ENCODE results near the gene MAPT. TPM values are rescaled to one million over a fixed set of nuclear protein-coding genes. Genes with fewer than 3 reads are reported as not detected.

Gene MAPT
- total RNA-seq, 3 donors from 2014 or later (not counting 1 experiment from before 2014, with no cell fraction given) = 0.14 to 1.3 (median 0.58) TPM

GRCh38 chr17:45952814-45953320 lies 58.5 kb downstream of the MAPT start:
- ATAC-seq (no peak), DNase-seq (no peak)
- intact Hi-C loops (cut with micrococcal nuclease) = no loop called here
- H3K36me3 ChIP-seq (ENCODE audit: control insufficient read depth, insufficient read depth, low read length) = no peaks in the 10 kb centered on the region
- Mint-ChIP-seq H3K4me3 (no peak overlapping the region), H3K27ac (no peak overlapping the region), H3K27me3 (ENCODE audit: low read depth in 2 of 2) (peaks cover 27 to 29% of the 10 kb centered on the region in 2 donors), H3K36me3 (no peaks in the 10 kb centered on the region), H3K9me3 (no peaks in the 10 kb centered on the region), H3K4me1 (peaks cover 7 to 12% of the 10 kb centered on the region in 2 donors)
- TF ChIP-seq CTCF (IDR thresholded peaks at IDR 0.05) = no peak
- no peak overlapping the region for H3K4me3 ChIP-seq (ENCODE audit: low read length)
- H3K27ac ChIP-seq (ENCODE audit: low read length) = no peak overlapping the region
- H3K9me3 ChIP-seq (ENCODE audit: control insufficient read depth, insufficient read depth, low read length) = no peaks in the 10 kb centered on the region
- peaks cover 8% of the 10 kb centered on the region for H3K27me3 ChIP-seq (ENCODE audit: control insufficient read depth, insufficient read depth, low read length)
- peaks cover 3% of the 10 kb centered on the region for H3K4me1 ChIP-seq (ENCODE audit: control insufficient read depth, insufficient read depth, low read length)
- WGBS (ENCODE audit: insufficient coverage) = 93% methylated on average over 6 of the region's 6 CpGs

- Histone ChIP-seq H3K4me3 (ENCODE audit: low read length) (no peak overlapping the region), H3K27ac (ENCODE audit: low read length) (no peak overlapping the region), H3K4me1 (ENCODE audit: control insufficient read depth, insufficient read depth, low read length) (peaks cover 3% of the 10 kb centered on the region), H3K36me3 (ENCODE audit: control insufficient read depth, insufficient read depth, low read length) (no peaks in the 10 kb centered on the region), H3K9me3 (ENCODE audit: control insufficient read depth, insufficient read depth, low read length) (no peaks in the 10 kb centered on the region), H3K27me3 (ENCODE audit: control insufficient read depth, insufficient read depth, low read length) (peaks cover 8% of the 10 kb centered on the region)
- intact Hi-C loops (cut with micrococcal nuclease) = no loop called here
- Mint-ChIP-seq H3K4me3 (no peak overlapping the region), H3K36me3 (no peaks in the 10 kb centered on the region), H3K4me1 (peaks cover 7 to 10% of the 10 kb centered on the region in 2 donors), H3K9me3 (no peaks in the 10 kb centered on the region), H3K27me3 (ENCODE audit: low read depth in 2 of 2) (peaks cover 27 to 29% of the 10 kb centered on the region in 2 donors), H3K27ac (no peak overlapping the region)
- TF ChIP-seq CTCF (IDR thresholded peaks at IDR 0.05) = no peak
- DNase-seq = no peak
- ATAC-seq = no peak
- WGBS (ENCODE audit: insufficient coverage) = 93% methylated on average over 2 of the region's 2 CpGs
Measured at GRCh38 chr17:45953561-45953960, 59.2 kb downstream of the MAPT start.

GRCh38 chr17:45954914-45955313 lies 60.6 kb downstream of the MAPT start:
- H3K27ac ChIP-seq (ENCODE audit: low read length) = no peak overlapping the region
- no peak for TF ChIP-seq CTCF (IDR thresholded peaks at IDR 0.05)
- Mint-ChIP-seq H3K27me3 (ENCODE audit: low read depth in 2 of 2) (peaks cover 20 to 22% of the 10 kb centered on the region in 2 donors), H3K4me1 (no peaks in the 10 kb centered on the region), H3K27ac (no peak overlapping the region), H3K4me3 (no peak overlapping the region), H3K9me3 (no peaks in the 10 kb centered on the region), H3K36me3 (no peaks in the 10 kb centered on the region)
- 89% methylated on average over 7 of the region's 11 CpGs for WGBS (ENCODE audit: insufficient coverage)
- peaks cover 6% of the 10 kb centered on the region for H3K27me3 ChIP-seq (ENCODE audit: control insufficient read depth, insufficient read depth, low read length)
- H3K4me1 ChIP-seq (ENCODE audit: control insufficient read depth, insufficient read depth, low read length) = no peaks in the 10 kb centered on the region
- no peaks in the 10 kb centered on the region for H3K9me3 ChIP-seq (ENCODE audit: control insufficient read depth, insufficient read depth, low read length)
- H3K36me3 ChIP-seq (ENCODE audit: control insufficient read depth, insufficient read depth, low read length) = no peaks in the 10 kb centered on the region
- ATAC-seq (no peak), DNase-seq (no peak)
- H3K4me3 ChIP-seq (ENCODE audit: low read length) = no peak overlapping the region
- intact Hi-C loops (cut with micrococcal nuclease) = no loop called here

GRCh38 chr17:45955326-45955725 lies 61.0 kb downstream of the MAPT start:
- no peak for TF ChIP-seq CTCF (IDR thresholded peaks at IDR 0.05)
- no peak for DNase-seq
- H3K4me3 Mint-ChIP-seq = no peak overlapping the region
- no peaks in the 10 kb centered on the region for H3K36me3 Mint-ChIP-seq
- no peaks in the 10 kb centered on the region for H3K9me3 Mint-ChIP-seq
- WGBS (ENCODE audit: insufficient coverage) = 70% methylated on average over 10 of the region's 10 CpGs
- Histone ChIP-seq H3K27ac (ENCODE audit: low read length) (no peak overlapping the region), H3K9me3 (ENCODE audit: control insufficient read depth, insufficient read depth, low read length) (no peaks in the 10 kb centered on the region), H3K4me3 (ENCODE audit: low read length) (no peak overlapping the region), H3K27me3 (ENCODE audit: control insufficient read depth, insufficient read depth, low read length) (peaks cover 2% of the 10 kb centered on the region), H3K36me3 (ENCODE audit: control insufficient read depth, insufficient read depth, low read length) (no peaks in the 10 kb centered on the region), H3K4me1 (ENCODE audit: control insufficient read depth, insufficient read depth, low read length) (no peaks in the 10 kb centered on the region)
- H3K4me1 Mint-ChIP-seq = no peaks in the 10 kb centered on the region
- H3K27ac Mint-ChIP-seq = no peak overlapping the region
- intact Hi-C loops (cut with micrococcal nuclease) = no loop called here
- ATAC-seq = no peak
- peaks cover 18 to 21% of the 10 kb centered on the region in 2 donors for H3K27me3 Mint-ChIP-seq (ENCODE audit: low read depth in 2 of 2)

Measured in natural killer cell (primary cell).